Neural progenitor cell (in vitro differentiated cells): ENCODE results near the gene AKNAD1.

Source experiments
- CTCF ChIP-seq: fragments of 200-600 bp; sonication (generic); IDR thresholded peaks from 2 replicates; pipeline ENCODE4 v1.5.1; 2017; ENCODE audit warnings: antibody characterized with exemption, mild to moderate bottlenecking
- EZH2 ChIP-seq: fragments of 200-600 bp; sonication (generic); IDR thresholded peaks from 2 replicates; pipeline ENCODE4 v1.6.1; 2017; ENCODE audit warnings: antibody characterized with exemption, mild to moderate bottlenecking, moderate library complexity
- EZH2phosphoT487 ChIP-seq: fragments of 200-600 bp; sonication (generic); IDR thresholded peaks from 2 replicates; pipeline ENCODE4 v1.6.1; 2017; ENCODE audit warnings: antibody characterized with exemption

- TF ChIP-seq CTCF (no peak), EZH2 (no peak), EZH2phosphoT487 (no peak)
Measured at GRCh38 chr1:108832929-108833328, 24.0 kb downstream of the AKNAD1 start.
